Astrocyte of the cerebellum (primary cell): ENCODE results near the gene UMAD1.

Experiments used
- DNase-seq: peaks from one replicate; pipeline ENCODE4 v3.0.0-alpha.2; 2011; ENCODE audit warnings: low read depth
- H3K4me3 ChIP-seq: 2 replicates; pipeline ENCODE4 v1.5.1; 2011; ENCODE audit warnings: mild to moderate bottlenecking, low read depth, low read length, moderate library complexity
- in situ Hi-C: cut with HindIII; loops from 2 replicates; pipeline ENCODE4 v1.10.0; 2017; ENCODE audit warnings: low sequenced_read_pairs
- TF ChIP-seq, protein P1 (sequence below): IDR thresholded peaks from 2 replicates; pipeline ENCODE4 v1.5.1; 2012; ENCODE audit warnings: low read length, low read depth, moderate library complexity, mild to moderate bottlenecking; ENCODE audit errors: missing control alignments

UMAD1 gene

GRCh38 chr7:7889791-7890568 is 249.4 kb downstream of the UMAD1 start:
- no peak for DNase-seq
- H3K4me3 ChIP-seq = no peak overlapping the region
- TF ChIP-seq, protein P1, sequence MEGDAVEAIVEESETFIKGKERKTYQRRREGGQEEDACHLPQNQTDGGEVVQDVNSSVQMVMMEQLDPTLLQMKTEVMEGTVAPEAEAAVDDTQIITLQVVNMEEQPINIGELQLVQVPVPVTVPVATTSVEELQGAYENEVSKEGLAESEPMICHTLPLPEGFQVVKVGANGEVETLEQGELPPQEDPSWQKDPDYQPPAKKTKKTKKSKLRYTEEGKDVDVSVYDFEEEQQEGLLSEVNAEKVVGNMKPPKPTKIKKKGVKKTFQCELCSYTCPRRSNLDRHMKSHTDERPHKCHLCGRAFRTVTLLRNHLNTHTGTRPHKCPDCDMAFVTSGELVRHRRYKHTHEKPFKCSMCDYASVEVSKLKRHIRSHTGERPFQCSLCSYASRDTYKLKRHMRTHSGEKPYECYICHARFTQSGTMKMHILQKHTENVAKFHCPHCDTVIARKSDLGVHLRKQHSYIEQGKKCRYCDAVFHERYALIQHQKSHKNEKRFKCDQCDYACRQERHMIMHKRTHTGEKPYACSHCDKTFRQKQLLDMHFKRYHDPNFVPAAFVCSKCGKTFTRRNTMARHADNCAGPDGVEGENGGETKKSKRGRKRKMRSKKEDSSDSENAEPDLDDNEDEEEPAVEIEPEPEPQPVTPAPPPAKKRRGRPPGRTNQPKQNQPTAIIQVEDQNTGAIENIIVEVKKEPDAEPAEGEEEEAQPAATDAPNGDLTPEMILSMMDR = no peak
- in situ Hi-C loops = no loop called here

DNA sequence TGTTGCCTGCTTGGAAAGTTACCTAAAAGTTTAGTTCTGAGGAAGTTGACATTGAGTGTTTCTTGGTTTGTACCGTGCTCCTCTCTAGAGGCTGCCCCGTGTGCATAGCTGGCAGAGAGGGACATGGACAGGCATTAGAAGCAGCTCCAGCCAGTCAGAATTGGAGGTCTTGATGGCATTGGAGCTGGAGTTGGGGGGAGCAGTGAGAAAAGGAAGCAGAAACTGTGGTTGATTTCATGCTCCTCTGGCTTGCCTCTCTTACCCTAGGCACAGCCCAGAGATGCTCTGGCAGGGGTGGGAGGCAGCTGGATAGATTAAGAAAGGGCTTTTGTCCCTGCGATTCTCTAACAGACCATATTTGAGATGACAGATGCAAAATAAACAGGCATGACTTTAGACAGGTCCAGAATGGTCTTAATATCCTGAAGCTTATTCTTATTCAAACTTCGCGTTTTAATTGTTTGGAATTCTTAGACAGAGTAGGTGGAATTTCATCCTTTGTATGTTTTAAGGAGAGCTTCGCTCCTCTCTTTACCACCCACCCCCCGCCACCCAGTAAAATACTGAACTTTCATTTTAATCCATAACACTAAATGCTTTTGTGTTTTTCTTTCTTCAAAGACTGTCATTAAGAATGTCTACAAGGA is 254.6 kb downstream of the UMAD1 start:
- TF ChIP-seq, protein P1 = no peak
- no peak for DNase-seq
- H3K4me3 ChIP-seq = no peak overlapping the region
- in situ Hi-C loops = no loop called here

GRCh38 chr7:7895754-7896153 is 255.2 kb downstream of the UMAD1 start:
- in situ Hi-C loops = no loop called here

DNA sequence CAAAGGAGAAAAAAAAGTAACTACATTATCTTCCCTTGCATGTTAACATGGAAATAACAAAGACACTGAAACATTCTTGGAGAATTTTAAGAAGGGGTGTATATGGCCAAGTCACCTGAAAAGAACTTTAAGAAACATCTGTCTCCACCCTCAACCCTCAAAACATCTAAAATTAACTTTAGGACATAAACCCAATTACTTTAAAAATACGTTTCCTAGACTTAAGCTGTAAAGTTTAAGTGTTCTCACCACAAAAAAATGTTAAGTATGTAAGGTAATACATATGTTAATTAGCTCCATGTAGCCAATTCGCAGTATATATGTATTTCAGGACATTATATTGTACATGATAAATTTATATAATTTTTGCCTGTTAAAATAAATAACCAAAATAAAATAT is 257.0 kb downstream of the UMAD1 start:
- no peak overlapping the region for H3K4me3 ChIP-seq
- in situ Hi-C loops = no loop called here
- no peak for DNase-seq
- TF ChIP-seq, protein P1 = no peak

More at GRCh38 chr7:7895754-7896153, 255.2 kb downstream of the UMAD1 start:
- DNase-seq = no peak
- no peak overlapping the region for H3K4me3 ChIP-seq
- TF ChIP-seq, protein P1 = no peak

- TF ChIP-seq, protein P1 = no peak
- in situ Hi-C loops = no loop called here
- H3K4me3 ChIP-seq = no peak overlapping the region
- DNase-seq = no peak
Measured at GRCh38 chr7:7897949-7898515, 257.5 kb downstream of the UMAD1 start.

DNA sequence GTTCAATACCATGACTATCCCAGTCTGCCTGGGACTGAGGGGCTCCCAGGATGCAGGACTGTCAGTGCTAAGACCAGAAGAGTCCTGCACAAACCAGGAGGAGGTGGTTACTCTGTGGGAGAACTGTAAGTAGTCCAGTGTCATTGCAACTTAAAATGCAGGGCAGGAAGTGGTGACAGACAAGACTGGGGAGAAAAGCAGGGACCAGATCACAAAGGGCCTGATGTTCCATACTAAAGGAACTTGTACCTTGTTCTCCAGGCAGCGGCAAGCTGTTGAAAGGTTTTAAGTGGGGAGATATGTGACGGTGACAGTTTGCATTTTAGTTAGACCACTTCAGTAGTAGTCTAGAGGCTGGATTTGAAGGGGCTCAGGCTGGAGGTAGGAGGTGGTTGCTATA is 262.3 kb downstream of the UMAD1 start:
- no peak for DNase-seq
- no peak overlapping the region for H3K4me3 ChIP-seq
- in situ Hi-C loops = no loop called here
- TF ChIP-seq, protein P1 = no peak
